ENCODE results near the gene KRT13. TPM values are rescaled to one million over a fixed set of nuclear protein-coding genes. Genes with fewer than 3 reads are reported as not detected.

Gene KRT13
- total RNA-seq, 1 experiment from 2014 or later, result 606 TPM

- POLR2A ChIA-PET (ENCODE audit: unreplicated experiment), result no interaction called here
- Histone ChIP-seq H3K9me3 (ENCODE audit: insufficient read depth, low read depth) (no peaks in the 10 kb centered on the region), H3K27me3 (ENCODE audit: insufficient read depth, low read depth) (no peaks in the 10 kb centered on the region), H3K27ac (no peak overlapping the region), H3K36me3 (ENCODE audit: low read depth) (no peaks in the 10 kb centered on the region), H3K9me2 (ENCODE audit: insufficient read depth) (no peaks in the 10 kb centered on the region), H3K4me2 (no peak overlapping the region), H3K4me3 (no peak overlapping the region), H3K4me1 (replicated peaks; ENCODE audit: insufficient read depth) (peaks cover 66% of the 10 kb centered on the region), H3K79me2 (ENCODE audit: low read depth) (no peaks in the 10 kb centered on the region), H3F3A (ENCODE audit: insufficient read depth, low read depth) (peaks cover 54% of the 10 kb centered on the region), H4K20me1 (ENCODE audit: insufficient read depth) (no peaks in the 10 kb centered on the region), H2AFZ (no peak overlapping the region)
- no TSS peak for BruUV-seq (replicated peaks)
- CTCF ChIA-PET, result interaction anchor here (0.6 to 1.2 kb wide), 2 partner anchors 38 to 110 kb away, joined by 3 to 7 read pairs; no protein-coding TSS in a partner anchor
- DNase-seq, result no peak
- no peak for TF ChIP-seq EZH2 (IDR thresholded peaks at IDR 0.05; ENCODE audit: low read depth)
- no peak for TF ChIP-seq CTCF (conservative IDR thresholded peaks at IDR 0.05)
- intact Hi-C loops (cut with micrococcal nuclease; ENCODE audit: unreplicated experiment), result no loop called here
These were observed 47.0 kb upstream of the KRT13 start for GRCh38 chr17:41552455-41552854.

- H3K4me2 ChIP-seq, result no peak overlapping the region
- ChIA-PET POLR2A (ENCODE audit: unreplicated experiment) (no interaction called here), CTCF (interaction anchor here (0.7 to 1.2 kb wide), 3 partner anchors 26 to 111 kb away, joined by 3 to 7 read pairs (median 4); no protein-coding TSS in a partner anchor)
- H3K79me2 ChIP-seq (ENCODE audit: low read depth), result peaks cover 10% of the 10 kb centered on the region; the same call in 1 of the 2 replicates
- H4K20me1 ChIP-seq (ENCODE audit: insufficient read depth), result no peaks in the 10 kb centered on the region
- no peaks in the 10 kb centered on the region for H3K9me3 ChIP-seq (ENCODE audit: insufficient read depth, low read depth)
- H3K27me3 ChIP-seq (ENCODE audit: insufficient read depth, low read depth), result no peaks in the 10 kb centered on the region
- no peak for TF ChIP-seq CTCF (conservative IDR thresholded peaks at IDR 0.05)
- TF ChIP-seq EZH2 (IDR thresholded peaks at IDR 0.05; ENCODE audit: low read depth), result no peak
- peaks cover 65% of the 10 kb centered on the region for H3F3A ChIP-seq (ENCODE audit: insufficient read depth, low read depth)
- no peak overlapping the region for H3K27ac ChIP-seq
- BruUV-seq (replicated peaks), result no TSS peak
- peaks cover 77% of the 10 kb centered on the region for H3K4me1 ChIP-seq (replicated peaks; ENCODE audit: insufficient read depth)
- H3K4me3 ChIP-seq, result no peak overlapping the region
- no peaks in the 10 kb centered on the region for H3K9me2 ChIP-seq (ENCODE audit: insufficient read depth)
- intact Hi-C loops (cut with micrococcal nuclease; ENCODE audit: unreplicated experiment), result no loop called here
- H2AFZ ChIP-seq, result no peak overlapping the region
- no peaks in the 10 kb centered on the region for H3K36me3 ChIP-seq (ENCODE audit: low read depth)
- DNase-seq, result no peak
These were observed 46.0 kb upstream of the KRT13 start for GRCh38 chr17:41551365-41551764.

- BruUV-seq (replicated peaks), result no TSS peak
- intact Hi-C loops (cut with micrococcal nuclease; ENCODE audit: unreplicated experiment), result loop anchor here (1.0 to 10.0 kb wide), 7 partner anchors 30 to 934 kb away; partner anchors contain the start of genes KRTAP2-3 and KRTAP2-4
These were observed 44.2 kb upstream of the KRT13 start for GRCh38 chr17:41549596-41550039.

More at GRCh38 chr17:41549596-41550039, 44.2 kb upstream of the KRT13 start:
- peak; percentile 43 to 97 for DNase-seq
- peaks cover 51% of the 10 kb centered on the region for H3F3A ChIP-seq (ENCODE audit: insufficient read depth, low read depth)
- no peaks in the 10 kb centered on the region for H3K27me3 ChIP-seq (ENCODE audit: insufficient read depth, low read depth)
- POLR2A ChIA-PET (ENCODE audit: unreplicated experiment), result interaction anchor here (0.6 to 2.4 kb wide), 12 partner anchors 16 to 731 kb away, joined by 3 to 78 read pairs (median 4); partner anchors contain the start of genes KRT13 and KRT19
- H3K4me3 ChIP-seq, result peak overlapping the region; percentile 53; the same call in 1 of the 2 replicates
- H3K27ac ChIP-seq, result peak overlapping the region; percentile 93
- H3K36me3 ChIP-seq (ENCODE audit: low read depth), result no peaks in the 10 kb centered on the region
- TF ChIP-seq EZH2 (IDR thresholded peaks at IDR 0.05; ENCODE audit: low read depth), result no peak
- no peak for TF ChIP-seq CTCF (conservative IDR thresholded peaks at IDR 0.05)
- peak overlapping the region; percentile 84 for H3K4me2 ChIP-seq
- no peaks in the 10 kb centered on the region for H3K9me3 ChIP-seq (ENCODE audit: insufficient read depth, low read depth)
- H4K20me1 ChIP-seq (ENCODE audit: insufficient read depth), result no peaks in the 10 kb centered on the region
- peaks cover 12% of the 10 kb centered on the region; the same call in 1 of the 2 replicates for H3K79me2 ChIP-seq (ENCODE audit: low read depth)
- CTCF ChIA-PET, result interaction anchor here (0.5 to 2.8 kb wide), 29 partner anchors 9 to 694 kb away, joined by 3 to 51 read pairs (median 7); partner anchors contain the start of genes KRT13, KRT15 and KRT19
- no peaks in the 10 kb centered on the region for H3K9me2 ChIP-seq (ENCODE audit: insufficient read depth)
- H3K4me1 ChIP-seq (replicated peaks; ENCODE audit: insufficient read depth), result peaks cover 69% of the 10 kb centered on the region
- no peak overlapping the region for H2AFZ ChIP-seq
